ENCODE results near the gene SLC4A5. TPM values are rescaled to one million over a fixed set of nuclear protein-coding genes. Genes with fewer than 3 reads are reported as not detected.

Gene SLC4A5
- total and polyA plus RNA-seq, 8 donors = 0.12 to 4.8 (median 0.58) TPM; not detected in 1

DNA sequence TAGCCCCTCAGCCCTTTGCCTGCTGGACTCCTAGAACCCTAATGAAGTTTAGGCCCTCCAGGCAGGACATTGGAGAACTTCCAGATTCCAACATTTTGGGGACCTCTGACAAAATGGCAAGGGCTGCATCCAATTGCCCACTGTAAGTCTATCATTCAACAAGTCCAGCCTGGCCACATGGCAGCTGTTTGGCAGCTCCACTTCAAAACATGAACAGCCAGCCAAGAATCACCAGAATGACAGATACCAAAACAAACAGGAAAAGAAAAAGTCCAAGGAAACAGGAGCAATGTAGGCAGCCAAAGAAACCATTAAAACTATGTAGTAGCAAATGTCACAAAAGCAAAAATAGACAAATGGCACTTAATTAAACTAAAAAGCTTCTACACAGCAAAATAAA is 25.5 kb downstream of the SLC4A5 start:
- intact Hi-C loops (cut with DNase I; ENCODE audit: low total_unique reads) = no loop called here
- H3K4me3 ChIP-seq = no peak overlapping the region
- peaks cover 0 to 14% (median 10%) of the 10 kb centered on the region in 4 donors for H3K36me3 ChIP-seq
- no peak overlapping the region for H3K27ac ChIP-seq
- DNase-seq = peak; percentile 12 to 37
- TF ChIP-seq POLR2AphosphoS5 (IDR thresholded peaks at IDR 0.05) (no peak), EP300 (IDR thresholded peaks at IDR 0.05) (no peak), CTCF (IDR thresholded peaks at IDR 0.05) (no peak), POLR2A (IDR thresholded peaks at IDR 0.05) (no peak)
- no peaks in the 10 kb centered on the region for H3K27me3 ChIP-seq
- H3K4me1 ChIP-seq = peaks cover 0 to 15% (median 0%) of the 10 kb centered on the region in 4 donors
- no peaks in the 10 kb centered on the region for H3K9me3 ChIP-seq

DNA sequence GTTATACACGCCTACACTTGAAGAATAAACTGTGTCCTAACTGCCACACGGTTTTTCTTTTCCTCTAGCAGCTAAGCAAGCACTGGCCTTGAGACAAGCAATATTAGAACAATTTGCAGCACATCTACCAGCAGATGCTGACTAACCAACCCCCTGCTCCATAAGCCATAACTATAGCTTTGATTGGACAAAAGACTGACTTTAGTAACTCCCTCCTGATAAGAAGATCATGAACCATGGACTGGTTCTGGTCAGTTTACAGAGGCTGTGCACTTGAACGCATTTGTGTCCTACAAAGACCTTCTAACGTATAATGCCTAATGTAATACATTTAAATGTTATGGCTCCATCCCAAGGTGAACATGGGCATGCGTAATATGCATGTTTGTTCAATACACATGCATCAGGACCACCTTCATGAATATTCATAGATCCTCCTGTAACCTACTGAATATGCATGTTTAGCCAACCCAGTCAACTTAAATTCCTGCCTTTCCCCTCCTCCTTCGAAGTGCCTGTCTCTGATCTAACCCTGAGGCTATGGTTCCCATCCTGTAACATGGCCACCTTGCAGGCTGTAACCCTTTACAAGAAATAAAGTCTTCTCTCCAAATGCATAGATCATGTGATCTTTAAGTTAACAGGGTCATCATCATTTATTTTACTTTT is 26.5 kb downstream of the SLC4A5 start:
- Histone ChIP-seq H3K27ac (no peak overlapping the region), H3K4me3 (no peak overlapping the region), H3K4me1 (peaks cover 0 to 15% (median 0%) of the 10 kb centered on the region in 4 donors), H3K9me3 (no peaks in the 10 kb centered on the region), H3K36me3 (peaks cover 0 to 14% (median 10%) of the 10 kb centered on the region in 4 donors), H3K27me3 (no peaks in the 10 kb centered on the region)
- DNase-seq = peak in 1 of 2 donors; percentile 33
- TF ChIP-seq POLR2AphosphoS5 (IDR thresholded peaks at IDR 0.05) = no peak
- TF ChIP-seq POLR2A (IDR thresholded peaks at IDR 0.05) = no peak
- TF ChIP-seq CTCF (IDR thresholded peaks at IDR 0.05) = no peak
- TF ChIP-seq EP300 (IDR thresholded peaks at IDR 0.05) = no peak
- intact Hi-C loops (cut with DNase I; ENCODE audit: low total_unique reads) = no loop called here
- WGBS, 5 donors = 35 to 56% (median 42%) methylated on average over 6 of the region's 6 CpGs

- Histone ChIP-seq H3K36me3 (peaks cover 0 to 14% (median 10%) of the 10 kb centered on the region in 4 donors), H3K9me3 (no peaks in the 10 kb centered on the region), H3K4me3 (no peak overlapping the region), H3K27ac (no peak overlapping the region), H3K27me3 (no peaks in the 10 kb centered on the region), H3K4me1 (peaks cover 0 to 15% (median 0%) of the 10 kb centered on the region in 4 donors)
- intact Hi-C loops (cut with DNase I; ENCODE audit: low total_unique reads) = no loop called here
- WGBS, 5 donors = 70 to 82% (median 80%) methylated on average over 5 of the region's 5 CpGs
- no peak for DNase-seq
- no peak for TF ChIP-seq EP300 (IDR thresholded peaks at IDR 0.05)
- TF ChIP-seq POLR2A (IDR thresholded peaks at IDR 0.05) = no peak
- TF ChIP-seq CTCF (IDR thresholded peaks at IDR 0.05) = no peak
- no peak for TF ChIP-seq POLR2AphosphoS5 (IDR thresholded peaks at IDR 0.05)
These were observed 29.1 kb downstream of the SLC4A5 start for GRCh38 chr2:74314107-74314506.

DNA sequence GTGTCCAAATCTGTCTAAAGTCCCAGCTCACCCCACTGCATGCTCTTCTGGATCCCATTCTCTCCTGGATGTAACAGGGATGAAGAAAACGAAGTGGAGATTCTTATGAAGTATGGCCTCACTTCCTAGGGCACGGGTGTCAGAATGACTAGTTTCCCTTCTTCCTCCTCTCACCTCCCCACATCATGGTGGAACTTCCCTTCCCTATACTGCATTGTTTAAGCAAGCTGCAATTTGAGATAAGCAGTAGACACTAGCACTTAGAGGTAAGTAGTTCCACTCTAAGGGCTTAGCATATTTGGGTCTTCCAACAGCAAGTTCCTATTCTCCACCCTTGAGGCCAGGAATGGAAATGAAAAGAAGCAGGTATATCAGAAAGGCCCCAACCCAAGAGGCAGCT is 29.7 kb downstream of the SLC4A5 start:
- no peak overlapping the region for H3K27ac ChIP-seq
- 77 to 91% (median 83%) methylated on average over 2 of the region's 2 CpGs for WGBS, 5 donors
- intact Hi-C loops (cut with DNase I; ENCODE audit: low total_unique reads) = no loop called here
- peaks cover 0 to 14% (median 10%) of the 10 kb centered on the region in 4 donors for H3K36me3 ChIP-seq
- no peak for DNase-seq
- TF ChIP-seq EP300 (IDR thresholded peaks at IDR 0.05) (no peak), CTCF (IDR thresholded peaks at IDR 0.05) (no peak), POLR2AphosphoS5 (IDR thresholded peaks at IDR 0.05) (no peak), POLR2A (IDR thresholded peaks at IDR 0.05) (no peak)
- H3K27me3 ChIP-seq = no peaks in the 10 kb centered on the region
- peaks cover 0 to 15% (median 0%) of the 10 kb centered on the region in 4 donors for H3K4me1 ChIP-seq
- H3K9me3 ChIP-seq = no peaks in the 10 kb centered on the region
- H3K4me3 ChIP-seq = no peak overlapping the region
